ENCODE results near the gene MYH11.

The MYH11 gene

GRCh38 chr16:15873737-15874136 is 16.9 kb upstream of the MYH11 start:
- no peaks in the 10 kb centered on the region for H3K9me3 ChIP-seq (ENCODE audit: severe bottlenecking)
- no peaks in the 10 kb centered on the region for H3K27me3 ChIP-seq (ENCODE audit: insufficient read depth, poor library complexity, severe bottlenecking)
- no peak overlapping the region for H3K27ac ChIP-seq (ENCODE audit: poor library complexity, severe bottlenecking)
- H3K4me3 ChIP-seq (ENCODE audit: severe bottlenecking): no peak overlapping the region
- H3K36me3 ChIP-seq (ENCODE audit: low read depth): peaks cover 55% of the 10 kb centered on the region
- DNase-seq (ENCODE audit: low spot score) (no peak), ATAC-seq (ENCODE audit: low read depth) (no peak)
- no peak for TF ChIP-seq CTCF (IDR thresholded peaks at IDR 0.05; ENCODE audit: poor library complexity, severe bottlenecking)
- H3K4me1 ChIP-seq (ENCODE audit: insufficient read depth, poor library complexity, severe bottlenecking): no peaks in the 10 kb centered on the region

DNA sequence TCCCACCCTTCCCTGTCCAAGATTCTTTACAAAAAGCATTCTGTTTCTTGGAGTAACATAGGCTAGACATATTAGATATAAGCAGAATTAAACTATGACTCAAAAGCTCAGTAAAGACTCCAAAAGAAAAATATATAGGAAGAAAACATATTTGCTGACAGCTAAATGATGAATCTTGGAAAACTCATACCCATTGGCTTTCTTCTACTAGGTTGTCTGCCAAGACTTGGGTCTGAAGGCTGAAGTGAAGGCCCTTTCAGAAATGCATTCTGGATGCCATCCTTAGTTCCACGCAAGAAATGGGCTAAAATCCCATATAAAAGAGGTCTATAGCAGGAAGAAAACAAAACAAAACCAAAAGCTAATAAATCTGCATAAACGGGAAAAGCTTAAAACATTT is 16.5 kb upstream of the MYH11 start:
- H3K36me3 ChIP-seq (ENCODE audit: low read depth): peaks cover 55% of the 10 kb centered on the region
- ATAC-seq (ENCODE audit: low read depth) (no peak), DNase-seq (ENCODE audit: low spot score) (no peak)
- H3K27me3 ChIP-seq (ENCODE audit: insufficient read depth, poor library complexity, severe bottlenecking): no peaks in the 10 kb centered on the region
- no peaks in the 10 kb centered on the region for H3K4me1 ChIP-seq (ENCODE audit: insufficient read depth, poor library complexity, severe bottlenecking)
- H3K9me3 ChIP-seq (ENCODE audit: severe bottlenecking): no peaks in the 10 kb centered on the region
- H3K27ac ChIP-seq (ENCODE audit: poor library complexity, severe bottlenecking): no peak overlapping the region
- no peak for TF ChIP-seq CTCF (IDR thresholded peaks at IDR 0.05; ENCODE audit: poor library complexity, severe bottlenecking)
- H3K4me3 ChIP-seq (ENCODE audit: severe bottlenecking): no peak overlapping the region

GRCh38 chr16:15870011-15870410 is 13.2 kb upstream of the MYH11 start:
- Histone ChIP-seq H3K4me3 (ENCODE audit: severe bottlenecking) (no peak overlapping the region), H3K27me3 (ENCODE audit: insufficient read depth, poor library complexity, severe bottlenecking) (no peaks in the 10 kb centered on the region), H3K27ac (ENCODE audit: poor library complexity, severe bottlenecking) (no peak overlapping the region), H3K36me3 (ENCODE audit: low read depth) (peaks cover 68% of the 10 kb centered on the region), H3K9me3 (ENCODE audit: severe bottlenecking) (no peaks in the 10 kb centered on the region), H3K4me1 (ENCODE audit: insufficient read depth, poor library complexity, severe bottlenecking) (no peaks in the 10 kb centered on the region)
- TF ChIP-seq CTCF (IDR thresholded peaks at IDR 0.05; ENCODE audit: poor library complexity, severe bottlenecking): no peak
- ATAC-seq (ENCODE audit: low read depth): no peak
- DNase-seq (ENCODE audit: low spot score): no peak

DNA sequence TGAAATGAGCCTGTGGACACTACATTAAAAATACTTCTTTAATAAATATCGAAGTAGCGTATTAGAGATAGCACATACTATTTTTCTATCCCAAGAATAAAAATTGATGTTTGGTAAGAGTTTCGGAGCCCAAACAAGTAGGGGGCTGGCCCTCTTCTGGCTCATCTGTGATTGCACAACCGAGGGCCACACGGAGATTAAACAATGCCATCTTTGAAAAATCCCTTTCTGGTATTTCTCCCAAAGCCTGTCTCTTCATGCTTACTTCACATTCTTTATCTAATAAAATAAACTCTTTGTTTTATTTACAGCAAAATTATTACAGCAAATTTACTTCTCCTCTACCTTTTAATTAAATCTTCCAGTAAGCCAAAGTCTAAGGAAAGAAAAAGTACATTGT is 9.6 kb upstream of the MYH11 start:
- no peak for DNase-seq (ENCODE audit: low spot score)

GRCh38 chr16:15865742-15866141 is 8.9 kb upstream of the MYH11 start:
- Histone ChIP-seq H3K9me3 (ENCODE audit: severe bottlenecking) (no peaks in the 10 kb centered on the region), H3K4me3 (ENCODE audit: severe bottlenecking) (no peak overlapping the region), H3K36me3 (ENCODE audit: low read depth) (peaks cover 34% of the 10 kb centered on the region), H3K4me1 (ENCODE audit: insufficient read depth, poor library complexity, severe bottlenecking) (no peaks in the 10 kb centered on the region), H3K27me3 (ENCODE audit: insufficient read depth, poor library complexity, severe bottlenecking) (no peaks in the 10 kb centered on the region), H3K27ac (ENCODE audit: poor library complexity, severe bottlenecking) (no peak overlapping the region)
- ATAC-seq (ENCODE audit: low read depth) (no peak), DNase-seq (ENCODE audit: low spot score) (no peak)
- no peak for TF ChIP-seq CTCF (IDR thresholded peaks at IDR 0.05; ENCODE audit: poor library complexity, severe bottlenecking)

More for the DNA sequence above, 9.6 kb upstream of the MYH11 start:
- H3K36me3 ChIP-seq (ENCODE audit: low read depth): peaks cover 41% of the 10 kb centered on the region
- ATAC-seq (ENCODE audit: low read depth): no peak
- no peaks in the 10 kb centered on the region for H3K27me3 ChIP-seq (ENCODE audit: insufficient read depth, poor library complexity, severe bottlenecking)
- H3K4me1 ChIP-seq (ENCODE audit: insufficient read depth, poor library complexity, severe bottlenecking): no peaks in the 10 kb centered on the region
- H3K9me3 ChIP-seq (ENCODE audit: severe bottlenecking): no peaks in the 10 kb centered on the region
- no peak overlapping the region for H3K4me3 ChIP-seq (ENCODE audit: severe bottlenecking)
- TF ChIP-seq CTCF (IDR thresholded peaks at IDR 0.05; ENCODE audit: poor library complexity, severe bottlenecking): no peak
- no peak overlapping the region for H3K27ac ChIP-seq (ENCODE audit: poor library complexity, severe bottlenecking)

Data from RWPE2 (cell line).